SKM-1 (cell line): ENCODE data around the gene SCGB1A1.
A peak's percentile ranks its signal among the peaks of the same experiment; 100 is the strongest.
"Not testable (repeated sequence)": the region's sequence is repeated elsewhere in the genome, so short reads cannot be mapped to it uniquely, and the experiment has no call there.

ENCODE experiments used
- DNase-seq: peaks from one replicate; lab custom pipeline; 2025; ENCODE audit not compliant: unreplicated experiment; lab: John Stamatoyannopoulos, UW

The SCGB1A1 gene

GRCh38 chr11:62418733-62419132 is at the start of gene SCGB1A1:
TSS of gene SCGB1A1 (plus strand) at chr11:62419033. CDS start at chr11:62419096, 63 bp downstream.
- no peak for DNase-seq

GRCh38 chr11:62370743-62371440 is 47.9 kb upstream of the SCGB1A1 start:
- DNase-seq: no peak

- no peak for DNase-seq
These were observed 46.0 kb upstream of the SCGB1A1 start for GRCh38 chr11:62372871-62373270.

GRCh38 chr11:62373464-62374119 is 45.2 kb upstream of the SCGB1A1 start:
- no peak for DNase-seq

- DNase-seq: no peak
These were observed 44.0 kb upstream of the SCGB1A1 start for GRCh38 chr11:62374801-62375200.

GRCh38 chr11:62378459-62379063 is 40.3 kb upstream of the SCGB1A1 start:
- not testable (repeated sequence) for DNase-seq

GRCh38 chr11:62379586-62379985 is 39.2 kb upstream of the SCGB1A1 start:
- DNase-seq: not testable (repeated sequence)

- DNase-seq: peak; percentile 46
These were observed 38.0 kb upstream of the SCGB1A1 start for GRCh38 chr11:62380821-62381245.

GRCh38 chr11:62383822-62384221 is 35.0 kb upstream of the SCGB1A1 start:
- no peak for DNase-seq

- not testable (repeated sequence) for DNase-seq
These were observed 32.8 kb upstream of the SCGB1A1 start for GRCh38 chr11:62386083-62386482.

GRCh38 chr11:62387381-62387780 is 31.5 kb upstream of the SCGB1A1 start:
- DNase-seq: no peak

GRCh38 chr11:62388999-62389398 is 29.8 kb upstream of the SCGB1A1 start:
- DNase-seq: no peak

- DNase-seq: no peak
These were observed 28.6 kb upstream of the SCGB1A1 start for GRCh38 chr11:62390237-62390636.

GRCh38 chr11:62390722-62391121 is 28.1 kb upstream of the SCGB1A1 start:
- no peak for DNase-seq

- DNase-seq: no peak
These were observed 27.0 kb upstream of the SCGB1A1 start for GRCh38 chr11:62391642-62392425.

GRCh38 chr11:62392506-62392905 is 26.3 kb upstream of the SCGB1A1 start:
- DNase-seq: no peak

- DNase-seq: no peak
These were observed 25.7 kb upstream of the SCGB1A1 start for GRCh38 chr11:62393061-62393611.

- DNase-seq: no peak
These were observed 25.1 kb upstream of the SCGB1A1 start for GRCh38 chr11:62393735-62394134.

- peak; percentile 65 for DNase-seq
These were observed 23.9 kb upstream of the SCGB1A1 start for GRCh38 chr11:62394825-62395538.

GRCh38 chr11:62395885-62396551 is 22.8 kb upstream of the SCGB1A1 start:
- DNase-seq: no peak
